ENCODE data around the gene ASXL1. TPM values are rescaled to one million over a fixed set of nuclear protein-coding genes. Genes with fewer than 3 reads are reported as not detected.
"Not testable (repeated sequence)": the region's sequence is repeated elsewhere in the genome, so short reads cannot be mapped to it uniquely, and the experiment has no call there.

The ASXL1 gene
- total RNA-seq, 1 donor, result 61.7 TPM

GRCh38 chr20:32348207-32348606 lies 9.9 kb upstream of the ASXL1 start:
- TF ChIP-seq CTCF (IDR thresholded peaks at IDR 0.05; ENCODE audit: insufficient read depth, low read depth, low read length), result no peak
- no peak overlapping the region for H3K4me3 ChIP-seq (ENCODE audit: low read depth, low read length)
- DNase-seq (ENCODE audit: low read depth), result no peak

GRCh38 chr20:32350421-32350820 lies 7.7 kb upstream of the ASXL1 start:
- TF ChIP-seq CTCF (IDR thresholded peaks at IDR 0.05; ENCODE audit: insufficient read depth, low read depth, low read length), result no peak
- DNase-seq (ENCODE audit: low read depth), result no peak
- H3K4me3 ChIP-seq (ENCODE audit: low read depth, low read length), result no peak overlapping the region

- H3K4me3 ChIP-seq (ENCODE audit: low read depth, low read length), result no peak overlapping the region
- DNase-seq (ENCODE audit: low read depth), result no peak
- TF ChIP-seq CTCF (IDR thresholded peaks at IDR 0.05; ENCODE audit: insufficient read depth, low read depth, low read length), result no peak
Measured at GRCh38 chr20:32352121-32352720, 5.9 kb upstream of the ASXL1 start.

- no peak overlapping the region for H3K4me3 ChIP-seq (ENCODE audit: low read depth, low read length)
- DNase-seq (ENCODE audit: low read depth), result no peak
- no peak for TF ChIP-seq CTCF (IDR thresholded peaks at IDR 0.05; ENCODE audit: insufficient read depth, low read depth, low read length)
Measured at GRCh38 chr20:32353848-32354496, 4.2 kb upstream of the ASXL1 start.

GRCh38 chr20:32354592-32355416 lies 3.3 kb upstream of the ASXL1 start:
- DNase-seq (ENCODE audit: low read depth), result peak; percentile 82
- TF ChIP-seq CTCF (IDR thresholded peaks at IDR 0.05; ENCODE audit: insufficient read depth, low read depth, low read length), result no peak
- no peak overlapping the region for H3K4me3 ChIP-seq (ENCODE audit: low read depth, low read length)

GRCh38 chr20:32355417-32355841 lies 2.7 kb upstream of the ASXL1 start:
- no peak for DNase-seq (ENCODE audit: low read depth)
- no peak overlapping the region for H3K4me3 ChIP-seq (ENCODE audit: low read depth, low read length)
- no peak for TF ChIP-seq CTCF (IDR thresholded peaks at IDR 0.05; ENCODE audit: insufficient read depth, low read depth, low read length)

GRCh38 chr20:32355907-32356621 lies 2.1 kb upstream of the ASXL1 start:
- not testable (repeated sequence) for H3K4me3 ChIP-seq (ENCODE audit: low read depth, low read length); DNase-seq (ENCODE audit: low read depth)
